Measurements from ENCODE around the gene PATL1.
"Not testable (repeated sequence)": the region's sequence is repeated elsewhere in the genome, so short reads cannot be mapped to it uniquely, and the experiment has no call there.

Gene PATL1

GRCh38 chr11:59692915-59693314, 24.1 kb upstream of the PATL1 start:
- Histone ChIP-seq H3K9ac (ENCODE audit: low read depth, low read length) (no peak overlapping the region), H3K9me3 (ENCODE audit: control insufficient read depth, insufficient read depth, low read length) (no peaks in the 10 kb centered on the region), H3K4me1 (ENCODE audit: control insufficient read depth, insufficient read depth, low read length) (no peaks in the 10 kb centered on the region), H3K4me3 (ENCODE audit: low read depth, low read length) (no peak overlapping the region), H3K27me3 (ENCODE audit: control insufficient read depth, insufficient read depth, low read length) (no peaks in the 10 kb centered on the region), H3K36me3 (ENCODE audit: control insufficient read depth, insufficient read depth, low read length) (no peaks in the 10 kb centered on the region)

GRCh38 chr11:59691156-59691555, 22.3 kb upstream of the PATL1 start:
- H3K9ac ChIP-seq (ENCODE audit: low read depth, low read length), result no peak overlapping the region
- H3K4me1 ChIP-seq (ENCODE audit: control insufficient read depth, insufficient read depth, low read length), result no peaks in the 10 kb centered on the region
- no peak overlapping the region for H3K4me3 ChIP-seq (ENCODE audit: low read depth, low read length)
- H3K36me3 ChIP-seq (ENCODE audit: control insufficient read depth, insufficient read depth, low read length), result no peaks in the 10 kb centered on the region
- no peaks in the 10 kb centered on the region for H3K9me3 ChIP-seq (ENCODE audit: control insufficient read depth, insufficient read depth, low read length)
- H3K27me3 ChIP-seq (ENCODE audit: control insufficient read depth, insufficient read depth, low read length), result no peaks in the 10 kb centered on the region

DNA sequence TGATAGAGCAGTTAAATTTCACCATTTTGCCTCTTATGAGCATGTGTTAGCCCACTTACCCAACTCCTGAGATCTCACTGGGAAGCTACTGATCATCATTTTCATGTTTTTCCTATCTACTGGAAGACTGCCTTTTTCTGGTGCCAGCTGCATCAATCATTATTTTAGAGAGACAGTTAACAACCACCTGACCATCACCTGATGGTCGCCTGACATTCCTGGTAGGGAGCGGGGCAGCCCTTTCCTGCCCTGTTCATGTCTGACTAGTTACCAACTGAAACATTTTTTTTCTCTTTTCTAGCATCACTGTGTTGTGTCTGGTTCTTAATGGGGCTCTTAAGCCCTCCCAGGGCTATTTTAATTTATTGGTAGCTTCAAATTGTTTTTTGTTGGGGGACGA, 20.2 kb upstream of the PATL1 start:
- H3K27me3 ChIP-seq (ENCODE audit: control insufficient read depth, insufficient read depth, low read length), result no peaks in the 10 kb centered on the region
- no peaks in the 10 kb centered on the region for H3K36me3 ChIP-seq (ENCODE audit: control insufficient read depth, insufficient read depth, low read length)
- no peak overlapping the region for H3K4me3 ChIP-seq (ENCODE audit: low read depth, low read length)
- no peak overlapping the region for H3K9ac ChIP-seq (ENCODE audit: low read depth, low read length)
- H3K9me3 ChIP-seq (ENCODE audit: control insufficient read depth, insufficient read depth, low read length), result no peaks in the 10 kb centered on the region
- H3K4me1 ChIP-seq (ENCODE audit: control insufficient read depth, insufficient read depth, low read length), result no peaks in the 10 kb centered on the region

GRCh38 chr11:59681260-59681725, 12.5 kb upstream of the PATL1 start:
- H3K9me3 ChIP-seq (ENCODE audit: control insufficient read depth, insufficient read depth, low read length); H3K36me3 ChIP-seq (ENCODE audit: control insufficient read depth, insufficient read depth, low read length); H3K4me3 ChIP-seq (ENCODE audit: low read depth, low read length); H3K9ac ChIP-seq (ENCODE audit: low read depth, low read length); H3K27me3 ChIP-seq (ENCODE audit: control insufficient read depth, insufficient read depth, low read length); H3K4me1 ChIP-seq (ENCODE audit: control insufficient read depth, insufficient read depth, low read length): not testable (repeated sequence)

- H3K4me3 ChIP-seq (ENCODE audit: low read depth, low read length), result no peak overlapping the region
- no peaks in the 10 kb centered on the region for H3K36me3 ChIP-seq (ENCODE audit: control insufficient read depth, insufficient read depth, low read length)
- H3K9ac ChIP-seq (ENCODE audit: low read depth, low read length), result no peak overlapping the region
- no peaks in the 10 kb centered on the region for H3K9me3 ChIP-seq (ENCODE audit: control insufficient read depth, insufficient read depth, low read length)
- H3K27me3 ChIP-seq (ENCODE audit: control insufficient read depth, insufficient read depth, low read length), result no peaks in the 10 kb centered on the region
- peaks cover 3% of the 10 kb centered on the region for H3K4me1 ChIP-seq (ENCODE audit: control insufficient read depth, insufficient read depth, low read length)
Observed at GRCh38 chr11:59680287-59681154, 11.7 kb upstream of the PATL1 start.

- Histone ChIP-seq H3K4me1 (ENCODE audit: control insufficient read depth, insufficient read depth, low read length) (peaks cover 3% of the 10 kb centered on the region), H3K4me3 (ENCODE audit: low read depth, low read length) (no peak overlapping the region), H3K27me3 (ENCODE audit: control insufficient read depth, insufficient read depth, low read length) (no peaks in the 10 kb centered on the region), H3K9ac (ENCODE audit: low read depth, low read length) (no peak overlapping the region), H3K9me3 (ENCODE audit: control insufficient read depth, insufficient read depth, low read length) (no peaks in the 10 kb centered on the region), H3K36me3 (ENCODE audit: control insufficient read depth, insufficient read depth, low read length) (no peaks in the 10 kb centered on the region)
Observed at GRCh38 chr11:59679347-59679746, 10.5 kb upstream of the PATL1 start.

GRCh38 chr11:59678813-59679165, 10.0 kb upstream of the PATL1 start:
- peaks cover 3% of the 10 kb centered on the region for H3K4me1 ChIP-seq (ENCODE audit: control insufficient read depth, insufficient read depth, low read length)
- no peaks in the 10 kb centered on the region for H3K36me3 ChIP-seq (ENCODE audit: control insufficient read depth, insufficient read depth, low read length)
- no peaks in the 10 kb centered on the region for H3K27me3 ChIP-seq (ENCODE audit: control insufficient read depth, insufficient read depth, low read length)
- H3K9me3 ChIP-seq (ENCODE audit: control insufficient read depth, insufficient read depth, low read length), result no peaks in the 10 kb centered on the region
- H3K9ac ChIP-seq (ENCODE audit: low read depth, low read length), result no peak overlapping the region
- H3K4me3 ChIP-seq (ENCODE audit: low read depth, low read length), result no peak overlapping the region

- Histone ChIP-seq H3K9ac (ENCODE audit: low read depth, low read length) (no peak overlapping the region), H3K4me1 (ENCODE audit: control insufficient read depth, insufficient read depth, low read length) (peaks cover 3% of the 10 kb centered on the region), H3K4me3 (ENCODE audit: low read depth, low read length) (no peak overlapping the region), H3K27me3 (ENCODE audit: control insufficient read depth, insufficient read depth, low read length) (no peaks in the 10 kb centered on the region), H3K9me3 (ENCODE audit: control insufficient read depth, insufficient read depth, low read length) (no peaks in the 10 kb centered on the region), H3K36me3 (ENCODE audit: control insufficient read depth, insufficient read depth, low read length) (no peaks in the 10 kb centered on the region)
Observed at GRCh38 chr11:59678118-59678812, 9.4 kb upstream of the PATL1 start.

DNA sequence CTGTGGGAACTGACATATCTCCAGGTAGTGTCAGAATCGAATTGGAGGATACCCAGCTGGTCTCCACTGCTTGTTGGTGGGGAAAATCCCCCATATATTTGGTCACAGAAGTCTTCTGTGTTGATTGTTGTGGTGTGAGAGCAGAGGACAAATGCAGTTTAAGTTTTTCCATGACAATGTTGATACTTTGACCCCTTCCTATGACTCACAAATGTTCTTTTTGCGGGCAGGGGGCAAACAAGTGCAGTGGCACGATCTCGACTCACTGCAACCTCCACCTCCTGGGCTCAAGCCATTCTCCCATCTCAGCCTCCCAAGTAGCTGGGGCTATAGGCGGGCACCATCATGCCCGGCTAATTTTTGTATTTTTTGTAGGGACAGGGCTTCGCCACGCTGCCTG, 7.4 kb upstream of the PATL1 start:
- H3K9ac ChIP-seq (ENCODE audit: low read depth, low read length), result no peak overlapping the region
- H3K27me3 ChIP-seq (ENCODE audit: control insufficient read depth, insufficient read depth, low read length), result no peaks in the 10 kb centered on the region
- no peaks in the 10 kb centered on the region for H3K9me3 ChIP-seq (ENCODE audit: control insufficient read depth, insufficient read depth, low read length)
- H3K4me3 ChIP-seq (ENCODE audit: low read depth, low read length), result no peak overlapping the region
- peaks cover 3% of the 10 kb centered on the region for H3K4me1 ChIP-seq (ENCODE audit: control insufficient read depth, insufficient read depth, low read length)
- H3K36me3 ChIP-seq (ENCODE audit: control insufficient read depth, insufficient read depth, low read length), result no peaks in the 10 kb centered on the region

DNA sequence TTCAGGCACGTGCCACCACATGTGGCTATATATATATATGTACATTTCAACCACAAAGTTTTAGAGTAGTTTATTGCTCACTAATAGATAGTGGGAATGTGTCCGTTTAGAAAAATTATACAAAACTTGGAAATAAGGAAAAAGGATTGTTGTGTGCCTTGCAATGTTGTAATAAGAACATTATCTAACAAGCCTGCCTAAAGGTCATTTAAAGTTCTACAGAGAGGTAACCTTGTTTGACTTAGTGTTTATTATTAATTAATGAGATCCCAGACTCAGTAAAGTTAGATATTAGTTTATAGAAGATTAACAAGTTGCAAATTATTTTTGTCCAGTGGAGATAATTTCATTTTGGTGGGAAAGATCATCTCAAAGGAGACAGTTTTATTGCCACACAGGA, 5.5 kb upstream of the PATL1 start:
- Histone ChIP-seq H3K36me3 (ENCODE audit: control insufficient read depth, insufficient read depth, low read length) (no peaks in the 10 kb centered on the region), H3K4me3 (ENCODE audit: low read depth, low read length) (no peak overlapping the region), H3K9ac (ENCODE audit: low read depth, low read length) (no peak overlapping the region)

GRCh38 chr11:59673291-59673690, 4.5 kb upstream of the PATL1 start:
- H3K4me3 ChIP-seq (ENCODE audit: low read depth, low read length), result no peak overlapping the region
- H3K27me3 ChIP-seq (ENCODE audit: control insufficient read depth, insufficient read depth, low read length), result no peaks in the 10 kb centered on the region
- H3K36me3 ChIP-seq (ENCODE audit: control insufficient read depth, insufficient read depth, low read length), result no peaks in the 10 kb centered on the region
- H3K9me3 ChIP-seq (ENCODE audit: control insufficient read depth, insufficient read depth, low read length), result no peaks in the 10 kb centered on the region
- peaks cover 4% of the 10 kb centered on the region for H3K4me1 ChIP-seq (ENCODE audit: control insufficient read depth, insufficient read depth, low read length)
- H3K9ac ChIP-seq (ENCODE audit: low read depth, low read length), result no peak overlapping the region

More for the DNA sequence above, 5.5 kb upstream of the PATL1 start:
- no peaks in the 10 kb centered on the region for H3K27me3 ChIP-seq (ENCODE audit: control insufficient read depth, insufficient read depth, low read length)
- no peaks in the 10 kb centered on the region for H3K9me3 ChIP-seq (ENCODE audit: control insufficient read depth, insufficient read depth, low read length)
- H3K4me1 ChIP-seq (ENCODE audit: control insufficient read depth, insufficient read depth, low read length), result peaks cover 4% of the 10 kb centered on the region

DNA sequence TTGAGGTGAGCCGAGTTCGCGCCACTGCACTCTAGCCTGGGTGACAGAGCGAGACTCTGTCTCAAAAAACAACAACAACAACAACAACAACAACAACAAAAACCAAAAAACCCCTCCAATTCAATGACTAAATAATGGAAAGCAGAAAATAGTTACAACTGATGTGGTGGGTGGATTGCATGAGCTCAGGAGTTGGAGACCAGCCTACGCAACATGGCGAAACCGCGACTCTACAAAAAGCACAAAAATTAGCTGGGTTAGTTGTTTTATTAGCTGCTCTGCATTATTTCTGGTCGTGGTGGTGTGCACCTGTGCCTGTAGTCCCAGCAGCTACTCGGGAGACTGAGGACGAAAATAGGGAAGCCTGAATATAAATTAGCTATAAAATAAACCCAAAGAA, 2.6 kb upstream of the PATL1 start:
- Histone ChIP-seq H3K27me3 (ENCODE audit: control insufficient read depth, insufficient read depth, low read length) (no peaks in the 10 kb centered on the region), H3K9ac (ENCODE audit: low read depth, low read length) (no peak overlapping the region), H3K36me3 (ENCODE audit: control insufficient read depth, insufficient read depth, low read length) (no peaks in the 10 kb centered on the region), H3K9me3 (ENCODE audit: control insufficient read depth, insufficient read depth, low read length) (no peaks in the 10 kb centered on the region), H3K4me3 (ENCODE audit: low read depth, low read length) (no peak overlapping the region), H3K4me1 (ENCODE audit: control insufficient read depth, insufficient read depth, low read length) (peaks cover 7% of the 10 kb centered on the region)
